ENCODE results near the gene TTI1.
A peak's percentile ranks its signal among the peaks of the same experiment; 100 is the strongest.

TTI1 gene

DNA sequence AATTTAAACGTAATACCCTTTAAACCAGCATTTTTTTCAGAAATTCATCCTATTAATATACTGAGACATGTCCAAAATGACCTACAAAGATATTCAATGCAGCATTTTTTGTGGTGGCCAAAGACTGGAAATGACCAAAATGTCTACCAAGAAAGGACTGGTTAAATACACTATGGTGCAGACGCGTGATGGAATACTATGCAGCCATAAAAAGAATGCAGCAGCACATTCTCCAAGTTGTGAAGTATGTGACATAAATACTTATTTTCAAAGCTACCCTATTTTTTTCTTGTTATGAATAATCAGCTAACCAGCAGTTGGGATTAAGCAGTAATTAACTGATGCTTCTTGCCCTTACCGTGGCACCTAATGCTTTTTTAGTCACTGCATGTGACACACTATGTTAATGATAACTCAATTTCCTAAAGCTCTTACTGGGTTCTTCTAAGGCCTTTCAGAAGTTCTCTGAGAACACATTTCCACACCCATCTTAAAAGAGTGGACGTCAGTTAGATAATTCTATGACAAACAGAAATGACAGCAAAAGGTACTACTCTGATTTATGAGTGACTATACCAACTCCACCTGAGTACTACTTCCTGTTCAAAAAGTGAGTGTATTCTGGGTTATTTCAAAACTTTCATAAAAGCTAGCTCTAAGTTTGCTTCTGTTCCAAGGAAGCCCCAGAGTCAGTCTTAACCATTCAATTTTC lies 24.9 kb downstream of the TTI1 start:
- no peak for DNase-seq

GRCh38 chr20:38007526-38007925 lies 25.7 kb downstream of the TTI1 start:
- no peak for DNase-seq

DNA sequence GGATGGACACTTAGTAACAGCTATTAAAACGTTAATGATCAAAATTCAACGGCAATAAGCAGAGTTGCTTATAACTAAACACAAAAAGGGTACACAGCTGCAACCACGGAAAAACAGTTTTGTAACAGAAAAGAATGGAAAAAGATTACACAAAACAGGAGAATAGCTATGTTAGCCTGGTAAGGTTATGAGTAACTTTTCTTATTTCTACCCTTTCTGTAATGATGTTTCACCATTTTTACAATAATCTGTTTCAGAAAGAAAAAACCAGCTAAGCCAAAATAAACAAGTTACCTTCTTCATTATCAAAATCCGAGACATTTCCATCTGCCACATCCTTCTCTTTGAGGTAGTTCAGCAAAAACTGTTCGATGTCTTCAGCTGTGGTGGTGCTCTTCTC lies 27.4 kb downstream of the TTI1 start:
- no peak for DNase-seq

DNA sequence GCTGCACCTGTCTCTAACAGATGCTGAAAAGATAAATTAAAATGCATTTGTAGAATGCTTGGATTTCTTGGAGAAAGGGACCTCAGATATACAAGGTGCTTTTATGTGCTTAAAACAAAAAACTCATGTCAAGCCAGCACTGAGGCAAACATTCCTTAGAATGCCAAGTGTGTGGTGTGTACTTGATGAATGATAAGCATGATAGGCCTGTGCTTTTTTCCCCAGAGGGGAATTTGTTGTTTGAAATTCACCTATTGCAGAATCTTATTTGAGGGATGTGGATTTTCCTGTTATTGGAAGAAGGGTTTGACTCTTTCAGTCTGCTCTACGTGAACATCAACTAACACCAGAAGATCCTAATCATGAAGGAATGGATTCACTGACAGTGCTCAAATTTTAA lies 28.8 kb downstream of the TTI1 start:
- DNase-seq = no peak

- DNase-seq = no peak
These were observed 30.8 kb downstream of the TTI1 start for GRCh38 chr20:38002422-38002821.

- no peak for DNase-seq
These were observed 31.3 kb downstream of the TTI1 start for GRCh38 chr20:38001981-38002380.

- no peak for DNase-seq
These were observed 31.9 kb downstream of the TTI1 start for GRCh38 chr20:38001173-38001875.

- no peak for DNase-seq
These were observed 33.0 kb downstream of the TTI1 start for GRCh38 chr20:38000293-38000692.

GRCh38 chr20:37999526-38000263 lies 33.6 kb downstream of the TTI1 start:
- no peak for DNase-seq

DNA sequence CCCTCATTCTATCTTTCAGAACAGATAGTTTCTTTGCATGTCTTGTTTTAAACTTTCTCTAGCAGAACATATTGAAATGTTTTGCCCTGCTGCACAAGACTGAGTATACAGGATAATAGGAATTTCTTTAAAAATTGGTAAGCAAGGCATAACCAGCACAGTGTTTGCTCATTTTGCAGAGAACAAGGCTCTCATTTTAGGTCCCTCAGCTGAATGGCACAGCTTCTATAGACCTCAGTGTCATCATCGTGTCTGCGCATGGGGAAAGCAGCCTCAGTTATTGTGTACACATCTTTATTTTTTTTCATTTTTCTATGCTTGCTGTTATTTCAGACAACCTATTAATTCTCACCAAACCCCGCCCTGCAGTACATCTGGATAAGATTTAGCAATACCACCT lies 35.7 kb downstream of the TTI1 start:
- DNase-seq = no peak

DNA sequence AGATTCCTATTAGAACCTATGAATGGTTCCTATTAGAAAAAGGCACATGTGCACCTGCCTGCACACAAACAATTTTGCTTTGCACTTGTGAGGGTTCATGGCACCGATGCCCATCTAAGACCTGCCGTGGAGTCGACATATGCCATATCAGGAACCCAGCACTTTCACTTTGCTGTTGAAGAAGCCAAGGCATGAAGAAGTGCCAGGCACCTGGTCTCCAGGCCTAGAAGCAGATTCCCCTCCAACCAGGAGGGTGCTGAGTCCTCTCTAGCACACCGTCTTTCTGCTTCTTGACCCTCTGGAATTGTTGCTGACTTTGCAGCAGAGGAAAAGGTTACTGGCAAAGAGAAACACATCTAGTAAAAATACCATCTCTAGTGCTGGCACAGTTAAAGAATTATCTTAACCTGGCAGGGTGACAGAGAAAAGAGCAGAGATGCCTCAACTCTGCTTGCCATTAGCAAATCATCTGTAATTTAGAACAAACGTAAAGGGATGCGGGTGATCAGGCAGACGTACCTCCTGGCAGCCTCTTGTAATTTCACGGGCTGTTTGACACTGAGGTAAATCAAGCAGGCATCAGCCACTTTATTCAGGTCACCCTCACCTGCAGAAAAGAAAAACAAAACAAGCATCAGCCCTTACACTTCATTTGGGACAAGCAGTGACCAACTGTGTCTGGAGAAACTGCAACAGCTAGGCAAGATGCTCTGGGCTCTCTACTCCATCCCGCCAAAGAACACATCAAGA lies 37.2 kb downstream of the TTI1 start:
- DNase-seq = no peak

GRCh38 chr20:37994512-37994911 lies 38.7 kb downstream of the TTI1 start:
- DNase-seq = no peak

- DNase-seq = peak; percentile 54
These were observed 40.4 kb downstream of the TTI1 start for GRCh38 chr20:37992802-37993409.

DNA sequence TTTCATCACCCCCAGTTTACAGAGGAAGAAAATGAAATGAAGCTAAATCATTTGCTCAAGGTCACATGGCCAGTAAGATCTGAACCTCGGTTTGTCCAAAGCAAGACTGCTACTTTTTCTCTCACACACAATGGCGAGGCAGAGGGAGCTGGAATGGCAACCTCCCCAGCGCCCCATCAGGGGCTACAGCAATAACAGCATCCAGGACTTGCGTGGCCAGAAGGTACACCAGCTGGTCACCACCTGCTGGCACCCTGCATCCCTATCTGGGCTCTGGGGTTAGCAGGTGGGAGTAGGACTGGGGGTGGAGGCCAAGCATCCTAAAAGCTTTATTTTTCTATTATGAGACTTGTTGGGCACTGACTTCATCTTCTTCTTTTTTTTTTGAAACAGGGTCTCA lies 41.3 kb downstream of the TTI1 start:
- no peak for DNase-seq

- DNase-seq = no peak
These were observed 41.9 kb downstream of the TTI1 start for GRCh38 chr20:37991157-37991866.

GRCh38 chr20:37990571-37991151 lies 42.6 kb downstream of the TTI1 start:
- no peak for DNase-seq

- DNase-seq = no peak
These were observed 43.5 kb downstream of the TTI1 start for GRCh38 chr20:37989601-37990295.

GRCh38 chr20:37988306-37988954 lies 44.8 kb downstream of the TTI1 start:
- DNase-seq = no peak

GRCh38 chr20:37987602-37988290 lies 45.5 kb downstream of the TTI1 start:
- DNase-seq = no peak

Data from 8988T (cell line).